ENCODE results near the gene ZFYVE28.

- TF ChIP-seq CTCF (conservative IDR thresholded peaks at IDR 0.05) (no peak), EZH2 (IDR thresholded peaks at IDR 0.05; ENCODE audit: low read depth) (no peak)
Measured at GRCh38 chr4:2397596-2398379, 20.7 kb downstream of the ZFYVE28 start.
